ENCODE measurements around the gene MYT1.

The MYT1 gene

GRCh38 chr20:64212755-64213154 is 48.5 kb downstream of the MYT1 start:
- TF ChIP-seq, protein P1, sequence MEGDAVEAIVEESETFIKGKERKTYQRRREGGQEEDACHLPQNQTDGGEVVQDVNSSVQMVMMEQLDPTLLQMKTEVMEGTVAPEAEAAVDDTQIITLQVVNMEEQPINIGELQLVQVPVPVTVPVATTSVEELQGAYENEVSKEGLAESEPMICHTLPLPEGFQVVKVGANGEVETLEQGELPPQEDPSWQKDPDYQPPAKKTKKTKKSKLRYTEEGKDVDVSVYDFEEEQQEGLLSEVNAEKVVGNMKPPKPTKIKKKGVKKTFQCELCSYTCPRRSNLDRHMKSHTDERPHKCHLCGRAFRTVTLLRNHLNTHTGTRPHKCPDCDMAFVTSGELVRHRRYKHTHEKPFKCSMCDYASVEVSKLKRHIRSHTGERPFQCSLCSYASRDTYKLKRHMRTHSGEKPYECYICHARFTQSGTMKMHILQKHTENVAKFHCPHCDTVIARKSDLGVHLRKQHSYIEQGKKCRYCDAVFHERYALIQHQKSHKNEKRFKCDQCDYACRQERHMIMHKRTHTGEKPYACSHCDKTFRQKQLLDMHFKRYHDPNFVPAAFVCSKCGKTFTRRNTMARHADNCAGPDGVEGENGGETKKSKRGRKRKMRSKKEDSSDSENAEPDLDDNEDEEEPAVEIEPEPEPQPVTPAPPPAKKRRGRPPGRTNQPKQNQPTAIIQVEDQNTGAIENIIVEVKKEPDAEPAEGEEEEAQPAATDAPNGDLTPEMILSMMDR (IDR thresholded peaks at IDR 0.05; ENCODE audit: poor library complexity, severe bottlenecking) = no peak
- H3K27me3 ChIP-seq (ENCODE audit: insufficient read depth, poor library complexity, severe bottlenecking) = no peaks in the 10 kb centered on the region
- H3K4me3 ChIP-seq (ENCODE audit: severe bottlenecking) = no peak overlapping the region
- no peak for DNase-seq (ENCODE audit: low spot score)
- ATAC-seq (ENCODE audit: low read depth) = 0 out of 3 replicates have a peak, but pooled peaks have one; percentile 3
- H3K27ac ChIP-seq (ENCODE audit: poor library complexity, severe bottlenecking) = no peak overlapping the region
- no peaks in the 10 kb centered on the region for H3K9me3 ChIP-seq (ENCODE audit: severe bottlenecking)
- peaks cover 1% of the 10 kb centered on the region for H3K4me1 ChIP-seq (ENCODE audit: insufficient read depth, poor library complexity, severe bottlenecking)
- no peaks in the 10 kb centered on the region for H3K36me3 ChIP-seq (ENCODE audit: low read depth)

DNA sequence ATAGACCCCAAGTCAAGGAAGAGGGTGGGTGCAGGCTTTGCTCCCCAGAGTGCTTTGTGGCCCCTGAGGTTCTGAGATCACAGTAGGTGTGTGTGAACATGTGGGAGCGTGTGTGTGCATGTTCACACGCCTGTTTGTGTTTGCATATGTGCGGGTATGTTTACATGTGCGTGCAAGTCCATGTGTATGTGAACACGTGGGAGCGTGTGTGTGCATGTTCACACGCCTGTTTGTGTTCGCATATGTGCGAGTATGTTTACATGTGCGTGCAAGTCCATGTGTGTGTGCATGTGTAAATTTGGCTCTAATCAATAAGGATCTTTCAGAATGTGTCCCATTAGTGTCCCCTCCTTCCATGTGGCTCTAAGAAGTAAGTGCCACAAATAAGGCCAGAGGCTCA is 49.9 kb downstream of the MYT1 start:
- Histone ChIP-seq H3K36me3 (ENCODE audit: low read depth) (no peaks in the 10 kb centered on the region), H3K4me1 (ENCODE audit: insufficient read depth, poor library complexity, severe bottlenecking) (peaks cover 5% of the 10 kb centered on the region), H3K4me3 (ENCODE audit: severe bottlenecking) (no peak overlapping the region), H3K27ac (ENCODE audit: poor library complexity, severe bottlenecking) (no peak overlapping the region), H3K27me3 (ENCODE audit: insufficient read depth, poor library complexity, severe bottlenecking) (no peaks in the 10 kb centered on the region), H3K9me3 (ENCODE audit: severe bottlenecking) (no peaks in the 10 kb centered on the region)
- no peak for DNase-seq (ENCODE audit: low spot score)
- no peak for ATAC-seq (ENCODE audit: low read depth)
- TF ChIP-seq, protein P1 (IDR thresholded peaks at IDR 0.05; ENCODE audit: poor library complexity, severe bottlenecking) = no peak

DNA sequence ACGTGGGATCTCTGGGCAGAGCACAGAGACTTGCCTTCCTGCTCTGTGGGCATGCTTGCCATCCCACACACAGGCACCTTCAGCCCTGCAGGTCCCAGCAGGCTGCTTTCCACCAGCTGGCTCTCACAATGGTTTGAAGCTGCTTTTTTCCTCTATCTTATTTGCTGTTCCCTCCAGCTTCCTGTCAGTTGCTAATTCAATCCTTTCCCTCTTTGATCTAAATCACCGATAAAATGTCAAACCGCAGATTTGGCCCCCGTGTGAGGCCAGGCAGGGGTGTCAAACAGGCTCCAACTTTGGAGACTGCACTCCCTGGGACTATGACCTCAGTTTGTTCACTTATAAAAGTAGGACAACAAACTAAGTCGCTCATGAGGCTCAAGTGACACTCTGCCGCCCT is 50.7 kb downstream of the MYT1 start:
- Histone ChIP-seq H3K27me3 (ENCODE audit: insufficient read depth, poor library complexity, severe bottlenecking) (no peaks in the 10 kb centered on the region), H3K4me3 (ENCODE audit: severe bottlenecking) (no peak overlapping the region), H3K36me3 (ENCODE audit: low read depth) (no peaks in the 10 kb centered on the region), H3K27ac (ENCODE audit: poor library complexity, severe bottlenecking) (no peak overlapping the region), H3K4me1 (ENCODE audit: insufficient read depth, poor library complexity, severe bottlenecking) (peaks cover 5% of the 10 kb centered on the region), H3K9me3 (ENCODE audit: severe bottlenecking) (no peaks in the 10 kb centered on the region)
- DNase-seq (ENCODE audit: low spot score) = no peak
- TF ChIP-seq, protein P1 (IDR thresholded peaks at IDR 0.05; ENCODE audit: poor library complexity, severe bottlenecking) = no peak
- no peak for ATAC-seq (ENCODE audit: low read depth)

DNA sequence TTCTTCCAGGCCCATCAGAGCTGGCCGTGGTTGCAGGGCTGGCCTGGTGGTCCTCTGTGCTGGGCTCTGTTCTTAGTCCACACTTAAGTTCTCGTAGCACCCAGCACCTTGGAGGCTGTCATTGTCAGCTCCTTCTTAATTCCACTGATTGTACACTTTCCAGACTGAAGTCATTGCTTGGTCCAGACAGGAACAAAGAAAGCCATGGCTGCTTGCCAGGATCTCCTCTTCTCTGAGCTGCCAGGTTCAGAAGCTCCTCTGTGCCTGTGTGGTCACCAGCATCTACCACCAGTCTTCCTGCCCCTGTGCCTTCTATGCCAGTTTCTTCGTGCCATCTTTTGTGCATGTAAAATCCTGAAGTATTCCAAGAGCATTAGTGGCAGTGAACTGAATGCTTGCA is 51.8 kb downstream of the MYT1 start:
- no peak for DNase-seq (ENCODE audit: low spot score)

DNA sequence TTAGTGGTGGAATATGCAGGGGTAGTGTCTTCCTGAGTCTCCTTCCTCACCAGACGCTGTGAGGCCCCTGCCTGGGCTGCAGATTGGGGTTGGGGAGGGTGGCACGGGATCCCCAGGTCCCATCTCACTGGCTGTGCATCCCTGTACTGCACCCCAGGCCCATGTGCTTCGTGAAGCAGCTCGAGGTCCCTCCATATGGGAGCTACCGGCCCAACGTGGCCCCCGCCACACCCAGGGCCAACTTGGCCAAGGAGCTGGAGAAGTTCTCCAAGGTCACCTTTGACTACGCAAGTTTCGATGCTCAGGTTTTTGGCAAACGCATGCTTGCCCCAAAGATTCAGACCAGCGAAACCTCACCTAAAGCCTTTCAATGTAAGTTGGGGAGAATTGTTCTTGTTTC is 52.7 kb downstream of the MYT1 start:
- H3K27ac ChIP-seq (ENCODE audit: poor library complexity, severe bottlenecking) = no peak overlapping the region
- no peak for ATAC-seq (ENCODE audit: low read depth)

More for the DNA sequence above, 51.8 kb downstream of the MYT1 start:
- no peak overlapping the region for H3K27ac ChIP-seq (ENCODE audit: poor library complexity, severe bottlenecking)
- H3K4me3 ChIP-seq (ENCODE audit: severe bottlenecking) = no peak overlapping the region
- H3K9me3 ChIP-seq (ENCODE audit: severe bottlenecking) = no peaks in the 10 kb centered on the region
- no peaks in the 10 kb centered on the region for H3K27me3 ChIP-seq (ENCODE audit: insufficient read depth, poor library complexity, severe bottlenecking)
- H3K36me3 ChIP-seq (ENCODE audit: low read depth) = no peaks in the 10 kb centered on the region
- TF ChIP-seq, protein P1 (IDR thresholded peaks at IDR 0.05; ENCODE audit: poor library complexity, severe bottlenecking) = no peak
- peaks cover 5% of the 10 kb centered on the region for H3K4me1 ChIP-seq (ENCODE audit: insufficient read depth, poor library complexity, severe bottlenecking)
- no peak for ATAC-seq (ENCODE audit: low read depth)

More for the DNA sequence above, 52.7 kb downstream of the MYT1 start:
- Histone ChIP-seq H3K36me3 (ENCODE audit: low read depth) (no peaks in the 10 kb centered on the region), H3K4me3 (ENCODE audit: severe bottlenecking) (no peak overlapping the region), H3K9me3 (ENCODE audit: severe bottlenecking) (no peaks in the 10 kb centered on the region), H3K4me1 (ENCODE audit: insufficient read depth, poor library complexity, severe bottlenecking) (peaks cover 10% of the 10 kb centered on the region), H3K27me3 (ENCODE audit: insufficient read depth, poor library complexity, severe bottlenecking) (no peaks in the 10 kb centered on the region)
- DNase-seq (ENCODE audit: low spot score) = no peak
- TF ChIP-seq, protein P1 (IDR thresholded peaks at IDR 0.05; ENCODE audit: poor library complexity, severe bottlenecking) = no peak

All from RWPE2 (cell line).